Ovary (tissue), 9 donors: ENCODE data around the gene GSTO1. TPM values are rescaled to one million over a fixed set of nuclear protein-coding genes. Genes with fewer than 3 reads are reported as not detected.
"Not testable (repeated sequence)": the region's sequence is repeated elsewhere in the genome, so short reads cannot be mapped to it uniquely, and the experiment has no call there.

Experiments used
- DNase-seq, 5 donors: peaks; one replicate each; pipeline ENCODE4 v3.0.0-alpha.2; 2019 to 2020
- H3K27ac ChIP-seq, 2 donors: fragments of 200-600 bp; one replicate each; pipeline versions ENCODE4 v1.5.1 to v1.8.0; 2019 to 2022
- H3K27me3 ChIP-seq: fragments of 200-600 bp; one replicate; pipeline ENCODE4 v1.8.0; 2022
- H3K36me3 ChIP-seq: fragments of 200-600 bp; sonication (generic); one replicate; pipeline ENCODE4 v1.5.1; 2019
- H3K4me1 ChIP-seq: one replicate; pipeline ENCODE4 v1.8.1; 2013; ENCODE audit warnings: mild to moderate bottlenecking, moderate library complexity; ENCODE audit not compliant: insufficient read depth
- H3K4me3 ChIP-seq: fragments of 200-600 bp; sonication (generic); one replicate; pipeline ENCODE4 v1.5.1; 2017
- H3K9me3 ChIP-seq, 2 donors: fragments of 200-600 bp in 1 of 2; sonication (generic) in 1 of 2; one replicate each; pipeline versions ENCODE4 v1.5.1 to v1.8.1; 2013 to 2019; ENCODE audit warnings: mild to moderate bottlenecking in 1 of 2, moderate library complexity in 1 of 2
- CTCF ChIP-seq, 3 donors: fragments of 450-650 bp in 2 of 3; fragments of 200-600 bp in 1 of 3; IDR thresholded peaks; one replicate each; pipeline versions ENCODE4 v1.5.1 to v1.8.0; 2016 to 2022; ENCODE audit warnings: antibody characterized with exemption in 3 of 3, mild to moderate bottlenecking in 1 of 3
- EP300 ChIP-seq: sonication (generic); formaldehyde crosslinking; IDR thresholded peaks from one replicate; pipeline ENCODE4 v1.6.1; 2017; ENCODE audit warnings: antibody characterized with exemption
- POLR2A ChIP-seq: fragments of 450-650 bp; IDR thresholded peaks from one replicate; pipeline ENCODE4 v1.6.1; 2017; ENCODE audit warnings: antibody characterized with exemption, mild to moderate bottlenecking, moderate library complexity
- WGBS, 3 donors: extraction: QIAGEN DNeasy Blood & Tissue Kit in 1 of 3; methylation state at CpG; one replicate each; pipeline versions ENCODE4 v1.1.5 to v1.1.7; 2013 to 2017; 5-methylcytosine and 5-hydroxymethylcytosine counted together
- intact Hi-C, 4 donors: fragments of 100-400 bp; cut with DNase I; formaldehyde crosslinking; loops; one replicate each; pipeline versions ENCODE4 v1.11.0 to v1.15.1; 2022 to 2023
- polyA plus RNA-seq, 2 donors: library from polyadenylated mRNA; stranded (reverse); fragments of 200-250 nt in 1 of 2; fragments of 350-450 nt in 1 of 2; fragmentation: Illumina TruSeq in 1 of 2; extraction: RNeasy Lipid Tissue Mini Kit (QIAGEN cat#74804) in 1 of 2; gene quantifications; one replicate each; pipeline ENCODE4 v1.2.3, GENCODE V29; 2013 to 2014
- total RNA-seq, 7 donors: library from RNA; depleted of rRNA in 2 of 7; stranded (reverse); fragments of >200 nt in 2 of 7; fragmentation: NEBNext Ultra II Directional in 3 of 7; extraction: Animal tissue kit (Norgen Biotek cat#: 25700) in 3 of 7; gene quantifications; one replicate each; pipeline versions ENCODE4 v1.1.0 to v1.2.4, GENCODE V29; 2016 to 2023
- donor health status: DM: no; HTN: no; CAD: no; lungs with moderate emphysema.
- donor health status: DM: no; HTN: no; CAD: no.
- donor health status: Bipolar disorder and iron deficiency.
- donor health status: DM: yes; HTN: yes; CAD: no.
- donor health status: DM: no; HTN: no; CAD: no.
- donor health status: DM: yes; HTN: yes; CAD: no.

The GSTO1 gene
- total and polyA plus RNA-seq, 9 donors: 58.7 to 125 (median 91.0) TPM

GRCh38 chr10:104245066-104245632, 9.5 kb upstream of the GSTO1 start:
- H3K4me3 ChIP-seq: no peak overlapping the region
- no peak for DNase-seq
- intact Hi-C loops: no loop called here
- no peaks in the 10 kb centered on the region for H3K27me3 ChIP-seq
- no peak for TF ChIP-seq CTCF (IDR thresholded peaks at IDR 0.05)
- TF ChIP-seq EP300: no peak
- no peak for TF ChIP-seq POLR2A
- no peaks in the 10 kb centered on the region for H3K36me3 ChIP-seq
- no peaks in the 10 kb centered on the region for H3K4me1 ChIP-seq
- no peaks in the 10 kb centered on the region for H3K9me3 ChIP-seq
- H3K27ac ChIP-seq: no peak overlapping the region
- WGBS, 3 donors: 94 to 97% (median 95%) methylated on average over 29 to 34 of the region's 34 CpGs

GRCh38 chr10:104246976-104247375, 7.7 kb upstream of the GSTO1 start:
- TF ChIP-seq EP300: no peak
- TF ChIP-seq POLR2A: no peak
- no peak for TF ChIP-seq CTCF (IDR thresholded peaks at IDR 0.05)
- 42 to 62% (median 51%) methylated on average over 2 of the region's 2 CpGs for WGBS, 3 donors
- no peak overlapping the region for H3K4me3 ChIP-seq
- no peak for DNase-seq
- H3K4me1 ChIP-seq: no peaks in the 10 kb centered on the region
- no peak overlapping the region for H3K27ac ChIP-seq
- no peaks in the 10 kb centered on the region for H3K9me3 ChIP-seq
- intact Hi-C loops: no loop called here
- no peaks in the 10 kb centered on the region for H3K36me3 ChIP-seq
- H3K27me3 ChIP-seq: no peaks in the 10 kb centered on the region

DNA sequence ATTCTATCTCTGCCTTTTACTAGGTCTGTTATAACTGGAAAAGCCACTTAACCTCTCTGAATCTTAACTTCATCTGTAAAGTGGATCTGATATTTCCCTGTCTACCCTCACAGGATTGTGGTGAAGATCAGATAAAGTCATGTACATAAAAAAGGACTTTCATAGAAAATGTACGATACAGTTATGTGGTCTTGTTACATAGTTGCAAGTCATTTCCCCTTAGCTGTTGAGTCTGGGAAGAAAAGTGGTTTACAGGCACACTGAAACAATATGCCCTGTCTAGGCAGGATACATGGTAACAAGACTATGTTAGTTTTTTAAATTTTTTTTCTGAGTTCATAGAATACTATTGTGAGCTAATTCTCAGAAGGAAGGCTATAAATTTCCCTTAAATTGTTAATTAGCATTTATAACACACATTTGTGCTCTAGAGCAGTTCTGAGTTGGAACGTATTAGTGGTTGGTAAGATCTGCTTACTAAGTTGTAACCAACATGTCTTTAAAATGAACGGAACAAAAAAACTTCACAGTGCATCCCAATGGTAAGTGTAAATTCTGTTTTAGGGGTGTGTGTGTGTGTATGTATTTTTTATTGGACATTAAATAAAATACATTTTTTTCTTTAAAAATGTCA, 7.1 kb upstream of the GSTO1 start:
- no peaks in the 10 kb centered on the region for H3K9me3 ChIP-seq
- no peaks in the 10 kb centered on the region for H3K4me1 ChIP-seq
- 75 to 79% (median 76%) methylated on average over 3 of the region's 3 CpGs for WGBS, 3 donors
- TF ChIP-seq CTCF (IDR thresholded peaks at IDR 0.05) (no peak), POLR2A (no peak), EP300 (no peak)
- no peak overlapping the region for H3K27ac ChIP-seq
- no peaks in the 10 kb centered on the region for H3K36me3 ChIP-seq
- DNase-seq: no peak
- H3K27me3 ChIP-seq: no peaks in the 10 kb centered on the region
- intact Hi-C loops: no loop called here
- H3K4me3 ChIP-seq: no peak overlapping the region

DNA sequence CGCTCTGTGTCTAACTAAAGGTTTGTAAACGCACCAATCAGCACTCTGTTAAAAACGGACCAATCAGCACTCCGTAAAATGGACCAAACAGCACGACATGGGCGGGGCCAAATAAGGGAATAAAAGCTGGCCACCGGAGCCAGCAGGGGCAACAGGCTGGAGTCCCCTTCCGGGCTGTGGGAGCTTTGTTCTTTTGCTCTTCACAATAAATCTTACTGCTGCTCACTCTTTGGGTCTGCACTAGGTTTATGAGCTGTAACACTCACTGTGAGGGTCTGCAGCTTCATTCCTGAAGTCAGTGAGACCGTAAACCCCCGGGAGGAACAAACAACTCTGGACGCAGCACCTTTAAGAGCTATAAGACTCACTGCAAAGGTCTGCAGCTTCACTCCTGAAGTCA, 5.8 kb upstream of the GSTO1 start:
- H3K9me3 ChIP-seq, DNase-seq, H3K4me3 ChIP-seq, H3K36me3 ChIP-seq, H3K27me3 ChIP-seq, H3K4me1 ChIP-seq, H3K27ac ChIP-seq, intact Hi-C loops: not testable (repeated sequence)
- WGBS, 3 donors: 61 to 66% (median 65%) methylated on average over 11 of the region's 11 CpGs

DNA sequence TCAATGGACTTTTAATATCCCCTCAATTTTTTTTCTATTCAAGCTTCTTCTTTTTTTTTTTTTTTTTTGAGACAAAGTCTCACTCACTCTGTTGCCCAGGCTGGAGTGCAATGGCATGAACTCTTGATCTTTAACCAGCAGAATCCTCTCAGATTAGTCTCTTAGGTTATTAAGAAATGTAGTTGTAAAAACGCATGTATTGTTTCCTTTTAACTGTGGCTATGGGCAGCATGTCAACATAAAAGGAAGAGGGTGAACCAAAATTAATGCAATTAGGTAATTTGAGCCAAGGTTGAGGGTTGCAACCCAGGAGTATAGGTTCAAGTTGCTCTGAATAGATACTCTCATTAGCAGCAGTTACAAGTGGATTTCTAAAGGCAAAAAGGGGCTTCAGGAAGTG, 4.3 kb upstream of the GSTO1 start:
- 56 to 80% (median 64%) methylated on average over 1 of the region's 1 CpG for WGBS, 3 donors
- intact Hi-C loops: no loop called here
- Histone ChIP-seq H3K4me3 (no peak overlapping the region), H3K4me1 (peaks cover 2% of the 10 kb centered on the region), H3K36me3 (no peaks in the 10 kb centered on the region), H3K27ac (no peak overlapping the region), H3K9me3 (no peaks in the 10 kb centered on the region), H3K27me3 (no peaks in the 10 kb centered on the region)
- no peak for TF ChIP-seq CTCF (IDR thresholded peaks at IDR 0.05)
- no peak for DNase-seq
